ENCODE data around the gene CFAP46.
"Not testable (repeated sequence)": the region's sequence is repeated elsewhere in the genome, so short reads cannot be mapped to it uniquely, and the experiment has no call there.

Gene CFAP46

GRCh38 chr10:132803416-132804210 lies 138.8 kb downstream of the CFAP46 start:
- Histone ChIP-seq H3K4me1 (ENCODE audit: control insufficient read depth, insufficient read depth, low read length) (peaks cover 2% of the 10 kb centered on the region; the same call in 1 of the 2 replicates), H3K9me3 (ENCODE audit: control insufficient read depth, insufficient read depth, low read length) (peaks cover 5% of the 10 kb centered on the region; the same call in 1 of the 2 replicates), H3K4me3 (ENCODE audit: low read length) (no peak overlapping the region), H3K27me3 (ENCODE audit: control insufficient read depth, insufficient read depth, low read length) (no peaks in the 10 kb centered on the region), H3K27ac (ENCODE audit: low read length) (no peak overlapping the region), H3K36me3 (ENCODE audit: control insufficient read depth, insufficient read depth, low read length) (no peaks in the 10 kb centered on the region)
- DNase-seq (ENCODE audit: low read depth, low spot score) = no peak
- no CpG with 5 or more reads among the region's 34 CpGs for whole genome bisulfite sequencing (ENCODE audit: insufficient coverage, insufficient read length)

- no CpG with 5 or more reads among the region's 16 CpGs for WGBS (ENCODE audit: insufficient coverage, insufficient read length)
Measured at GRCh38 chr10:132802694-132803320, 139.6 kb downstream of the CFAP46 start.

GRCh38 chr10:132802048-132802447 lies 140.3 kb downstream of the CFAP46 start:
- peaks cover 5% of the 10 kb centered on the region; the same call in 1 of the 2 replicates for H3K9me3 ChIP-seq (ENCODE audit: control insufficient read depth, insufficient read depth, low read length)
- no CpG with 5 or more reads among the region's 8 CpGs for WGBS (ENCODE audit: insufficient coverage, insufficient read length)
- DNase-seq (ENCODE audit: low read depth, low spot score) = no peak
- H3K36me3 ChIP-seq (ENCODE audit: control insufficient read depth, insufficient read depth, low read length) = no peaks in the 10 kb centered on the region
- no peaks in the 10 kb centered on the region for H3K27me3 ChIP-seq (ENCODE audit: control insufficient read depth, insufficient read depth, low read length)
- H3K27ac ChIP-seq (ENCODE audit: low read length) = no peak overlapping the region
- H3K4me1 ChIP-seq (ENCODE audit: control insufficient read depth, insufficient read depth, low read length) = no peaks in the 10 kb centered on the region
- H3K4me3 ChIP-seq (ENCODE audit: low read length) = no peak overlapping the region

More at GRCh38 chr10:132802694-132803320, 139.6 kb downstream of the CFAP46 start:
- DNase-seq (ENCODE audit: low read depth, low spot score) = no peak
- Histone ChIP-seq H3K4me3 (ENCODE audit: low read length) (no peak overlapping the region), H3K4me1 (ENCODE audit: control insufficient read depth, insufficient read depth, low read length) (no peaks in the 10 kb centered on the region), H3K36me3 (ENCODE audit: control insufficient read depth, insufficient read depth, low read length) (no peaks in the 10 kb centered on the region), H3K27ac (ENCODE audit: low read length) (no peak overlapping the region), H3K27me3 (ENCODE audit: control insufficient read depth, insufficient read depth, low read length) (no peaks in the 10 kb centered on the region), H3K9me3 (ENCODE audit: control insufficient read depth, insufficient read depth, low read length) (peaks cover 5% of the 10 kb centered on the region; the same call in 1 of the 2 replicates)

- WGBS (ENCODE audit: insufficient coverage, insufficient read length) = no CpG with 5 or more reads among the region's 11 CpGs
- H3K36me3 ChIP-seq (ENCODE audit: control insufficient read depth, insufficient read depth, low read length) = no peaks in the 10 kb centered on the region
Measured at GRCh38 chr10:132799865-132800264, 142.5 kb downstream of the CFAP46 start.

GRCh38 chr10:132798876-132799275 lies 143.5 kb downstream of the CFAP46 start:
- peaks cover 5% of the 10 kb centered on the region; the same call in 1 of the 2 replicates for H3K9me3 ChIP-seq (ENCODE audit: control insufficient read depth, insufficient read depth, low read length)
- no peak overlapping the region for H3K27ac ChIP-seq (ENCODE audit: low read length)
- H3K4me1 ChIP-seq (ENCODE audit: control insufficient read depth, insufficient read depth, low read length) = no peaks in the 10 kb centered on the region
- DNase-seq (ENCODE audit: low read depth, low spot score) = no peak
- H3K36me3 ChIP-seq (ENCODE audit: control insufficient read depth, insufficient read depth, low read length) = no peaks in the 10 kb centered on the region
- WGBS (ENCODE audit: insufficient coverage, insufficient read length) = no CpG with 5 or more reads among the region's 15 CpGs
- no peak overlapping the region for H3K4me3 ChIP-seq (ENCODE audit: low read length)
- H3K27me3 ChIP-seq (ENCODE audit: control insufficient read depth, insufficient read depth, low read length) = no peaks in the 10 kb centered on the region

More at GRCh38 chr10:132799865-132800264, 142.5 kb downstream of the CFAP46 start:
- Histone ChIP-seq H3K4me1 (ENCODE audit: control insufficient read depth, insufficient read depth, low read length) (no peaks in the 10 kb centered on the region), H3K9me3 (ENCODE audit: control insufficient read depth, insufficient read depth, low read length) (peaks cover 5% of the 10 kb centered on the region; the same call in 1 of the 2 replicates), H3K4me3 (ENCODE audit: low read length) (no peak overlapping the region), H3K27me3 (ENCODE audit: control insufficient read depth, insufficient read depth, low read length) (no peaks in the 10 kb centered on the region), H3K27ac (ENCODE audit: low read length) (no peak overlapping the region)
- no peak for DNase-seq (ENCODE audit: low read depth, low spot score)

GRCh38 chr10:132798403-132798802 lies 144.0 kb downstream of the CFAP46 start:
- H3K4me1 ChIP-seq (ENCODE audit: control insufficient read depth, insufficient read depth, low read length) = no peaks in the 10 kb centered on the region

GRCh38 chr10:132797986-132798385 lies 144.4 kb downstream of the CFAP46 start:
- not testable (repeated sequence) for H3K4me1 ChIP-seq (ENCODE audit: control insufficient read depth, insufficient read depth, low read length); H3K9me3 ChIP-seq (ENCODE audit: control insufficient read depth, insufficient read depth, low read length); H3K27ac ChIP-seq (ENCODE audit: low read length); DNase-seq (ENCODE audit: low read depth, low spot score); H3K27me3 ChIP-seq (ENCODE audit: control insufficient read depth, insufficient read depth, low read length); H3K4me3 ChIP-seq (ENCODE audit: low read length); H3K36me3 ChIP-seq (ENCODE audit: control insufficient read depth, insufficient read depth, low read length)
- no CpG with 5 or more reads among the region's 32 CpGs for WGBS (ENCODE audit: insufficient coverage, insufficient read length)

More at GRCh38 chr10:132798403-132798802, 144.0 kb downstream of the CFAP46 start:
- H3K9me3 ChIP-seq (ENCODE audit: control insufficient read depth, insufficient read depth, low read length) = peaks cover 5% of the 10 kb centered on the region; the same call in 1 of the 2 replicates
- DNase-seq (ENCODE audit: low read depth, low spot score) = no peak
- no CpG with 5 or more reads among the region's 21 CpGs for WGBS (ENCODE audit: insufficient coverage, insufficient read length)
- H3K27ac ChIP-seq (ENCODE audit: low read length) = no peak overlapping the region
- no peaks in the 10 kb centered on the region for H3K27me3 ChIP-seq (ENCODE audit: control insufficient read depth, insufficient read depth, low read length)
- H3K4me3 ChIP-seq (ENCODE audit: low read length) = no peak overlapping the region
- no peaks in the 10 kb centered on the region for H3K36me3 ChIP-seq (ENCODE audit: control insufficient read depth, insufficient read depth, low read length)

GRCh38 chr10:132796846-132797245 lies 145.5 kb downstream of the CFAP46 start:
- H3K27me3 ChIP-seq (ENCODE audit: control insufficient read depth, insufficient read depth, low read length) = no peaks in the 10 kb centered on the region
- H3K4me3 ChIP-seq (ENCODE audit: low read length) = no peak overlapping the region
- DNase-seq (ENCODE audit: low read depth, low spot score) = no peak
- no peaks in the 10 kb centered on the region for H3K4me1 ChIP-seq (ENCODE audit: control insufficient read depth, insufficient read depth, low read length)
- peaks cover 3% of the 10 kb centered on the region; the same call in 1 of the 2 replicates for H3K9me3 ChIP-seq (ENCODE audit: control insufficient read depth, insufficient read depth, low read length)
- H3K27ac ChIP-seq (ENCODE audit: low read length) = no peak overlapping the region
- WGBS (ENCODE audit: insufficient coverage, insufficient read length) = no CpG with 5 or more reads among the region's 21 CpGs
- H3K36me3 ChIP-seq (ENCODE audit: control insufficient read depth, insufficient read depth, low read length) = no peaks in the 10 kb centered on the region

GRCh38 chr10:132793871-132794849 lies 148.2 kb downstream of the CFAP46 start:
- Histone ChIP-seq H3K27ac (ENCODE audit: low read length) (no peak overlapping the region), H3K9me3 (ENCODE audit: control insufficient read depth, insufficient read depth, low read length) (no peaks in the 10 kb centered on the region), H3K27me3 (ENCODE audit: control insufficient read depth, insufficient read depth, low read length) (peaks cover 9% of the 10 kb centered on the region), H3K36me3 (ENCODE audit: control insufficient read depth, insufficient read depth, low read length) (no peaks in the 10 kb centered on the region), H3K4me3 (ENCODE audit: low read length) (no peak overlapping the region), H3K4me1 (ENCODE audit: control insufficient read depth, insufficient read depth, low read length) (no peaks in the 10 kb centered on the region)
- DNase-seq (ENCODE audit: low read depth, low spot score) = no peak
- no CpG with 5 or more reads among the region's 57 CpGs for WGBS (ENCODE audit: insufficient coverage, insufficient read length)

GRCh38 chr10:132793213-132793612 lies 149.2 kb downstream of the CFAP46 start:
- H3K36me3 ChIP-seq (ENCODE audit: control insufficient read depth, insufficient read depth, low read length) = no peaks in the 10 kb centered on the region
- DNase-seq (ENCODE audit: low read depth, low spot score) = no peak
- H3K4me3 ChIP-seq (ENCODE audit: low read length) = no peak overlapping the region
- no CpG with 5 or more reads among the region's 9 CpGs for WGBS (ENCODE audit: insufficient coverage, insufficient read length)
- H3K27me3 ChIP-seq (ENCODE audit: control insufficient read depth, insufficient read depth, low read length) = peaks cover 18% of the 10 kb centered on the region
- H3K4me1 ChIP-seq (ENCODE audit: control insufficient read depth, insufficient read depth, low read length) = no peaks in the 10 kb centered on the region; the same call in 1 of the 2 replicates
- H3K9me3 ChIP-seq (ENCODE audit: control insufficient read depth, insufficient read depth, low read length) = no peaks in the 10 kb centered on the region
- no peak overlapping the region for H3K27ac ChIP-seq (ENCODE audit: low read length)

Measured in iPS DF 6.9 (cell line).